Suprapubic skin (tissue), 4 donors: Measurements from ENCODE around the gene RARG. TPM values are rescaled to one million over a fixed set of nuclear protein-coding genes. Genes with fewer than 3 reads are reported as not detected.
A peak's percentile ranks its signal among the peaks of the same experiment; 100 is the strongest.

Source experiments
- DNase-seq, 2 donors: peaks; one replicate each; pipeline ENCODE4 v3.0.0-alpha.2; 2019; ENCODE audit warnings: low spot score in 2 of 2
- H3K27ac ChIP-seq: fragments of 200-600 bp; sonication (generic); one replicate; pipeline ENCODE4 v1.5.1; 2019
- H3K27me3 ChIP-seq: fragments of 200-600 bp; sonication (generic); one replicate; pipeline ENCODE4 v1.5.1; 2019
- H3K36me3 ChIP-seq: fragments of 200-600 bp; sonication (generic); one replicate; pipeline ENCODE4 v1.5.1; 2019
- H3K4me1 ChIP-seq: fragments of 200-600 bp; sonication (generic); one replicate; pipeline ENCODE4 v1.5.1; 2019
- H3K4me3 ChIP-seq: fragments of 200-600 bp; sonication (generic); one replicate; pipeline ENCODE4 v1.5.1; 2019; ENCODE audit warnings: mild to moderate bottlenecking
- H3K9me3 ChIP-seq: fragments of 200-600 bp; sonication (generic); one replicate; pipeline ENCODE4 v1.5.1; 2019
- EP300 ChIP-seq: sonication (generic); formaldehyde crosslinking; IDR thresholded peaks from one replicate; pipeline ENCODE4 v1.6.1; 2017; ENCODE audit warnings: antibody characterized with exemption
- POLR2A ChIP-seq, 2 donors: fragments of 450-650 bp; IDR thresholded peaks; one replicate each; pipeline ENCODE4 v1.6.1; 2017; ENCODE audit warnings: antibody characterized with exemption in 2 of 2, mild to moderate bottlenecking in 2 of 2, moderate library complexity in 2 of 2
- POLR2AphosphoS5 ChIP-seq, 3 donors: sonication (generic); formaldehyde crosslinking; IDR thresholded peaks; one replicate each; pipeline ENCODE4 v1.6.1; 2017; ENCODE audit warnings: antibody characterized with exemption in 3 of 3
- WGBS: methylation state at CpG from one replicate; pipeline ENCODE4 v1.1.5; 2018; 5-methylcytosine and 5-hydroxymethylcytosine counted together
- total RNA-seq, 4 donors: library from RNA; depleted of rRNA; stranded (reverse); fragments of >200 nt; gene quantifications; one replicate each; pipeline ENCODE4 v1.1.0, GENCODE V29; 2016
- TF ChIP-seq, protein P1 (sequence below), 2 donors: fragments of 200-600 bp in 1 of 2; fragments of 450-650 bp in 1 of 2; sonication (generic) in 1 of 2; IDR thresholded peaks; one replicate each; pipeline ENCODE4 v1.5.1; 2016 to 2019; ENCODE audit warnings: antibody characterized with exemption in 2 of 2, mild to moderate bottlenecking in 1 of 2, moderate library complexity in 1 of 2

RARG gene
- total RNA-seq, 4 donors from 2014 or later: 140 to 198 (median 172) TPM

DNA sequence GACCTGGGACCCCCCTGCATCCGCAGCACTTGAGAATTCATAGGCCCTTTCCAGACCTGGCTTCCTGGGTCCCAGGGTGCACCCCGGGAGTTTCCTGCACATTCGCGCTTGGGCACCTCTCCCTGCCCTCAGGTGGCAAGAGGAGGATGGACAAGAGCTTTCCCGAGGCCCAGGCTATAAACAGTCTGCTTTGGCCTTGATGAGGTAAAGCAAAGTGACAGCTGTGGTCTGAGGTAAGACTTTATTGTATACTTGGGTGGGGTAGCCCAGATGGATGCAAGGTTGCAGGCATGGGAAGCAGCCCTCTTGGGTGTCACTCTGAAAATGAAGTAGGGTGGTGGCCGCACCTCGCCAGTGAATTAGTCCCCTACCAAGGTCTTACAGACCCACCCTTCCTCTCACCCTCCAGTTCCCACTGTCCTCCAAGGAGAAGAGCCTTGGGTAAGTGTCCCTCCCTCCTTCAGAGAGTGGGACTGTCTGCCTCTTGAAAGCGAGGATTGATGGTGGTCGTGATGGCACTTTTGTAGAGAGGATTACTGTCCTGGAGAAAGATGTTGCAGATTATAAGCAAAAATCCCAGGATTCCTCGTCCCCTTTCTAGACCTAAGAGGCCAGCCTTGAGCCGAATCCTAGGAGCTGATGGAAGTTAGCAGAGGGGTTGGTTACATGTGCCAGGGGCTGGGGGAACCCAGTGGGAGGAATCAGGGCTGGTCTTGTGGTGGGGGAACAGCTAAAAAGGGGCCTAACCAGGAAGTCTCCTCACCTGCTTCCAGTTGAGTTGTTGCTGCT is 40.7 kb downstream of the RARG start:
- WGBS: 79% methylated on average over 10 of the region's 11 CpGs
- no peaks in the 10 kb centered on the region for H3K27me3 ChIP-seq
- peak in 1 of 2 donors; percentile 60 for DNase-seq
- TF ChIP-seq POLR2AphosphoS5 (IDR thresholded peaks at IDR 0.05) (no peak), EP300 (no peak), POLR2A (IDR thresholded peaks at IDR 0.05) (no peak)
- TF ChIP-seq, protein P1, sequence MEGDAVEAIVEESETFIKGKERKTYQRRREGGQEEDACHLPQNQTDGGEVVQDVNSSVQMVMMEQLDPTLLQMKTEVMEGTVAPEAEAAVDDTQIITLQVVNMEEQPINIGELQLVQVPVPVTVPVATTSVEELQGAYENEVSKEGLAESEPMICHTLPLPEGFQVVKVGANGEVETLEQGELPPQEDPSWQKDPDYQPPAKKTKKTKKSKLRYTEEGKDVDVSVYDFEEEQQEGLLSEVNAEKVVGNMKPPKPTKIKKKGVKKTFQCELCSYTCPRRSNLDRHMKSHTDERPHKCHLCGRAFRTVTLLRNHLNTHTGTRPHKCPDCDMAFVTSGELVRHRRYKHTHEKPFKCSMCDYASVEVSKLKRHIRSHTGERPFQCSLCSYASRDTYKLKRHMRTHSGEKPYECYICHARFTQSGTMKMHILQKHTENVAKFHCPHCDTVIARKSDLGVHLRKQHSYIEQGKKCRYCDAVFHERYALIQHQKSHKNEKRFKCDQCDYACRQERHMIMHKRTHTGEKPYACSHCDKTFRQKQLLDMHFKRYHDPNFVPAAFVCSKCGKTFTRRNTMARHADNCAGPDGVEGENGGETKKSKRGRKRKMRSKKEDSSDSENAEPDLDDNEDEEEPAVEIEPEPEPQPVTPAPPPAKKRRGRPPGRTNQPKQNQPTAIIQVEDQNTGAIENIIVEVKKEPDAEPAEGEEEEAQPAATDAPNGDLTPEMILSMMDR (IDR thresholded peaks at IDR 0.05): no peak
- peaks cover 29% of the 10 kb centered on the region for H3K36me3 ChIP-seq
- peaks cover 8% of the 10 kb centered on the region for H3K4me1 ChIP-seq
- H3K4me3 ChIP-seq: no peak overlapping the region
- no peaks in the 10 kb centered on the region for H3K9me3 ChIP-seq
- H3K27ac ChIP-seq: no peak overlapping the region

DNA sequence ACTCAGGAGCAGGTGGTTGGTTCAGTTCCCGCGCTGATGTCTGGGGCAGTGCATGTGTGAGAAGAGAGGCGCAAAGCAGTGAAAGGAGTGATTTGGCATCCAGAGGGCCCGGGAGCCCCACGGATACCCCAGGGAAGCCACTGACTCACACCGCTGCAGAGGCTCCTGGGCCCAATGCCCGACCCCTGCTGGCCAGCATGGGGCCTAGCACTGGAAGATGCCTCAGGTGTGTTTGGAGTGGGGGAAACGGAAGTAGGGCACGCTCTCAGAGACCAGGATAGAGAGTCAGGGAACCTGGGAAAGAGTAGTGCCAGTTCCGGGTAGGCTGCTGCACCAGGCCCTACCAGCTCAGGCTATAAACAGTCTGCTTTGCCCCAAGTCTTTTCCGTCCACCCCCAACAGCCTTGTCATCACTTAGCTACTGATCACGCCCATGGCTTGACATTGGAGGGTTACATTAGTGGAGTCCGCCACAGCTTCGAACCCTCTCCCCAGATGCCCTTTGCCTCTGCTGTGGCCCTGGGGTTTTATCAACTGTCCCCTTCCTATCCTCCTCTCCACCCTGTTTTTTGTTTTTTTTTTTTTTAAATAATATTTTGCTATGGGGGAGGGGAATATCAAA is 41.8 kb downstream of the RARG start:
- Histone ChIP-seq H3K4me1 (peaks cover 8% of the 10 kb centered on the region), H3K27me3 (no peaks in the 10 kb centered on the region), H3K27ac (no peak overlapping the region), H3K9me3 (no peaks in the 10 kb centered on the region), H3K4me3 (no peak overlapping the region), H3K36me3 (peaks cover 40% of the 10 kb centered on the region)
- no peak for TF ChIP-seq EP300
- TF ChIP-seq, protein P1 (IDR thresholded peaks at IDR 0.05): peak; percentile 40 to 74
- DNase-seq: peak in 1 of 2 donors; percentile 79
- 59% methylated on average over 14 of the region's 14 CpGs for WGBS

GRCh38 chr12:53187145-53187899 is 44.7 kb downstream of the RARG start:
- peaks cover 32% of the 10 kb centered on the region for H3K4me1 ChIP-seq
- H3K9me3 ChIP-seq: no peaks in the 10 kb centered on the region
- TF ChIP-seq POLR2A (IDR thresholded peaks at IDR 0.05): no peak
- TF ChIP-seq, protein P1 (IDR thresholded peaks at IDR 0.05): no peak
- no peak for TF ChIP-seq POLR2AphosphoS5 (IDR thresholded peaks at IDR 0.05)
- no peak for TF ChIP-seq EP300
- H3K36me3 ChIP-seq: peaks cover 63% of the 10 kb centered on the region
- H3K27ac ChIP-seq: no peak overlapping the region
- WGBS: 75% methylated on average over 11 of the region's 15 CpGs
- H3K4me3 ChIP-seq: no peak overlapping the region
- no peaks in the 10 kb centered on the region for H3K27me3 ChIP-seq
- no peak for DNase-seq

GRCh38 chr12:53186745-53187144 is 45.3 kb downstream of the RARG start:
- peaks cover 61% of the 10 kb centered on the region for H3K36me3 ChIP-seq
- no peaks in the 10 kb centered on the region for H3K9me3 ChIP-seq
- no peak for DNase-seq
- H3K27ac ChIP-seq: no peak overlapping the region
- H3K4me1 ChIP-seq: peaks cover 38% of the 10 kb centered on the region
- H3K4me3 ChIP-seq: no peak overlapping the region
- H3K27me3 ChIP-seq: no peaks in the 10 kb centered on the region
- TF ChIP-seq POLR2A (IDR thresholded peaks at IDR 0.05): no peak
- TF ChIP-seq, protein P1 (IDR thresholded peaks at IDR 0.05): no peak
- TF ChIP-seq EP300: no peak
- no peak for TF ChIP-seq POLR2AphosphoS5 (IDR thresholded peaks at IDR 0.05)
- 66% methylated on average over 4 of the region's 4 CpGs for WGBS
